Upper lobe of left lung (tissue), 6 donors: ENCODE data around the gene GK. TPM values are rescaled to one million over a fixed set of nuclear protein-coding genes. Genes with fewer than 3 reads are reported as not detected.
"Not testable (repeated sequence)": the region's sequence is repeated elsewhere in the genome, so short reads cannot be mapped to it uniquely, and the experiment has no call there.

ENCODE experiments used
- ATAC-seq, 2 donors: fragments of 200-7000 bp; cut with Tn5 transposase; one replicate each; pipeline ENCODE4 v1.9.1; 2022; ENCODE audit warnings: mild to moderate bottlenecking in 2 of 2, moderate library complexity in 2 of 2; ENCODE audit not compliant: low FRiP score in 2 of 2
- DNase-seq, 2 donors: peaks; one replicate each; pipeline ENCODE4 v3.0.0-alpha.2; 2019 to 2020
- H3K27ac ChIP-seq, 4 donors: fragments of 200-600 bp; sonication (generic); one replicate each; pipeline ENCODE4 v1.5.1; 2016 to 2019
- H3K27me3 ChIP-seq, 4 donors: fragments of 200-600 bp; sonication (generic); one replicate each; pipeline ENCODE4 v1.5.1; 2017 to 2019
- H3K36me3 ChIP-seq, 4 donors: fragments of 200-600 bp; sonication (generic); one replicate each; pipeline ENCODE4 v1.5.1; 2016 to 2019
- H3K4me1 ChIP-seq, 4 donors: fragments of 200-600 bp; sonication (generic); one replicate each; pipeline ENCODE4 v1.5.1; 2018 to 2019
- H3K4me3 ChIP-seq, 4 donors: fragments of 200-600 bp; sonication (generic); one replicate each; pipeline ENCODE4 v1.5.1; 2017 to 2019; ENCODE audit warnings: mild to moderate bottlenecking in 2 of 4, moderate library complexity in 1 of 4
- H3K9me3 ChIP-seq, 4 donors: fragments of 200-600 bp; sonication (generic); one replicate each; pipeline ENCODE4 v1.5.1; 2018 to 2019
- EP300 ChIP-seq, 4 donors: sonication (generic); formaldehyde crosslinking; IDR thresholded peaks; one replicate each; pipeline ENCODE4 v1.5.1; 2017; ENCODE audit warnings: antibody characterized with exemption in 4 of 4, control low read depth in 2 of 4
- POLR2A ChIP-seq, 4 donors: fragments of 450-650 bp; IDR thresholded peaks; one replicate each; pipeline ENCODE4 v1.5.1; 2016 to 2017; ENCODE audit warnings: antibody characterized with exemption in 4 of 4, mild to moderate bottlenecking in 2 of 4
- POLR2AphosphoS5 ChIP-seq, 2 donors: sonication (generic); formaldehyde crosslinking; IDR thresholded peaks; one replicate each; pipeline ENCODE4 v1.5.1; 2017; ENCODE audit warnings: antibody characterized with exemption in 2 of 2
- WGBS, 2 donors: methylation state at CpG; one replicate each; pipeline ENCODE4 v1.1.5; 2017 to 2018; 5-methylcytosine and 5-hydroxymethylcytosine counted together
- total RNA-seq, 6 donors: library from RNA; depleted of rRNA in 4 of 6; stranded (reverse); fragments of >200 nt in 4 of 6; gene quantifications; one replicate each; pipeline versions ENCODE4 v1.1.0 to v1.2.1, GENCODE V29; 2016 to 2021
- TF ChIP-seq, protein P1 (sequence below), 6 experiments: fragments of 450-650 bp in 4 of 6; fragments of 200-600 bp in 2 of 6; sonication (generic) in 2 of 6; IDR thresholded peaks; one replicate each; pipeline ENCODE4 v1.5.1; 2016 to 2019; ENCODE audit warnings: antibody characterized with exemption in 6 of 6
- donor health status: DM: no; HTN: no; CAD: no; lungs with moderate emphysema.
- donor health status: DM: no; HTN: yes; CAD: no; lungs with severe emphysema.

GK gene
- total RNA-seq, 6 donors from 2014 or later: 19.6 to 63.9 (median 32.2) TPM

DNA sequence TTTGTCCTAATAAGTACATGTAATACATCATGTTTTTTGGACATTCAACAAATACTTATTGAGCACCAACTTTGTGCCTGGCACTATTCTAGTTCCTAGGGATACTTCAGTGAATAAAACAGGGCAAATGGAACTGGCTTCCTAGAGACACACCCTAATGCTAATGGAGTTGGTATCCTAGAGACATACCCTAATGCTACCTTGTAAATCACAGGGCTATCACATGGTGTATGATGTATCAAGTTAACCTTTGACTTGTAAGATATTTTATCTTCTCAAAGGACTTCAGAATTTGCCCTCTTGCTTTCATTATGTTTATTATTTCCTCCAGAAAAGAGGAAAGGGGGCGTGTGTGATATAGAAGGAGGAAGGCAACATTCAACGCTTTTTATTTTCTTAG lies 10.1 kb downstream of the GK start:
- ATAC-seq (no peak), DNase-seq (no peak)
- WGBS, 2 donors: 57 to 91% methylated on average over 2 of the region's 2 CpGs
- Histone ChIP-seq H3K27ac (no peak overlapping the region), H3K27me3 (no peaks in the 10 kb centered on the region), H3K9me3 (no peaks in the 10 kb centered on the region), H3K4me1 (no peaks in the 10 kb centered on the region), H3K4me3 (no peak overlapping the region), H3K36me3 (no peaks in the 10 kb centered on the region)
- TF ChIP-seq, protein P1, sequence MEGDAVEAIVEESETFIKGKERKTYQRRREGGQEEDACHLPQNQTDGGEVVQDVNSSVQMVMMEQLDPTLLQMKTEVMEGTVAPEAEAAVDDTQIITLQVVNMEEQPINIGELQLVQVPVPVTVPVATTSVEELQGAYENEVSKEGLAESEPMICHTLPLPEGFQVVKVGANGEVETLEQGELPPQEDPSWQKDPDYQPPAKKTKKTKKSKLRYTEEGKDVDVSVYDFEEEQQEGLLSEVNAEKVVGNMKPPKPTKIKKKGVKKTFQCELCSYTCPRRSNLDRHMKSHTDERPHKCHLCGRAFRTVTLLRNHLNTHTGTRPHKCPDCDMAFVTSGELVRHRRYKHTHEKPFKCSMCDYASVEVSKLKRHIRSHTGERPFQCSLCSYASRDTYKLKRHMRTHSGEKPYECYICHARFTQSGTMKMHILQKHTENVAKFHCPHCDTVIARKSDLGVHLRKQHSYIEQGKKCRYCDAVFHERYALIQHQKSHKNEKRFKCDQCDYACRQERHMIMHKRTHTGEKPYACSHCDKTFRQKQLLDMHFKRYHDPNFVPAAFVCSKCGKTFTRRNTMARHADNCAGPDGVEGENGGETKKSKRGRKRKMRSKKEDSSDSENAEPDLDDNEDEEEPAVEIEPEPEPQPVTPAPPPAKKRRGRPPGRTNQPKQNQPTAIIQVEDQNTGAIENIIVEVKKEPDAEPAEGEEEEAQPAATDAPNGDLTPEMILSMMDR (IDR thresholded peaks at IDR 0.05): no peak
- no peak for TF ChIP-seq POLR2AphosphoS5 (IDR thresholded peaks at IDR 0.05)
- TF ChIP-seq EP300 (IDR thresholded peaks at IDR 0.05): no peak
- TF ChIP-seq POLR2A (IDR thresholded peaks at IDR 0.05): no peak

DNA sequence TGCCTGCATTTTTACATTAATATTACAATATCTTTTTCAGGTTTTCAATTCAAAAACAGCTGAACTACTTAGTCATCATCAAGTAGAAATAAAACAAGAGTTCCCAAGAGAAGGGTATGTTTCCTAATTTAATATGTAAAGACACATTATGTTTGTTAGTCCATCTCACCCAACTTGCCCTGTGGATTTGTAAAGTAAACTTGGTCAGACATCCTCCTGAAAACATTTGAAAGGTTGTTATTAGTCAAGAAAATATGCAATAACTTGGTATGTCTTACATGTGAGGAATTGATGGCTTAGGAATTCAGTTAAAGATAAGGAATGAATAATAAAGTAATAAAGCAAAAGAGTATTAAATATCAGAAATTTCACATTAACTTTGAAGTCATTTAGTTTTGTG lies 12.2 kb downstream of the GK start:
- Histone ChIP-seq H3K9me3 (no peaks in the 10 kb centered on the region), H3K4me1 (no peaks in the 10 kb centered on the region), H3K4me3 (no peak overlapping the region), H3K36me3 (no peaks in the 10 kb centered on the region), H3K27ac (no peak overlapping the region), H3K27me3 (no peaks in the 10 kb centered on the region)
- DNase-seq: no peak
- ATAC-seq: no peak
- TF ChIP-seq POLR2AphosphoS5 (IDR thresholded peaks at IDR 0.05): no peak
- TF ChIP-seq EP300 (IDR thresholded peaks at IDR 0.05): no peak
- TF ChIP-seq, protein P1 (IDR thresholded peaks at IDR 0.05): no peak
- TF ChIP-seq POLR2A (IDR thresholded peaks at IDR 0.05): no peak

DNA sequence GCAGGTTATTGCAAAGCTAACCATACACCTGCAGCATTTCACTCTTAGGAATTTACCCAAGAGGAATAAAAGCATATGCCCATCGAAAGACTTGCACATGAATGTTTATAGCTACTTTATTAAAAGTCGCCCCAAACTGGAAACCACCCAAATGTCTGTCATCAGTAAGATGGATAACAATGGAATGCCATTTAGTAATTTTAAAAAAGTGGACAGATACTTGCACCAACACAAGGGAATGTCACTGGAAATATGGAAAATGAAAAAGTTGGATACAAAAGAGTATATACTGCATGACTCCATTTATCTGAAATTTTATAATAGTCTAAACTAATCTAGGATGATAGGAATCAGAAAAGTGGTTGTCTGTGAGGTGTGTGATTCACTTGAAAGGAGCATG lies 12.9 kb downstream of the GK start:
- Histone ChIP-seq H3K36me3 (no peaks in the 10 kb centered on the region), H3K27ac (no peak overlapping the region), H3K9me3 (no peaks in the 10 kb centered on the region), H3K4me3 (no peak overlapping the region), H3K27me3 (no peaks in the 10 kb centered on the region), H3K4me1 (no peaks in the 10 kb centered on the region)
- DNase-seq: no peak
- WGBS, 2 donors: 62 to 77% methylated on average over 2 of the region's 2 CpGs
- no peak for ATAC-seq
- TF ChIP-seq POLR2A (IDR thresholded peaks at IDR 0.05): no peak

DNA sequence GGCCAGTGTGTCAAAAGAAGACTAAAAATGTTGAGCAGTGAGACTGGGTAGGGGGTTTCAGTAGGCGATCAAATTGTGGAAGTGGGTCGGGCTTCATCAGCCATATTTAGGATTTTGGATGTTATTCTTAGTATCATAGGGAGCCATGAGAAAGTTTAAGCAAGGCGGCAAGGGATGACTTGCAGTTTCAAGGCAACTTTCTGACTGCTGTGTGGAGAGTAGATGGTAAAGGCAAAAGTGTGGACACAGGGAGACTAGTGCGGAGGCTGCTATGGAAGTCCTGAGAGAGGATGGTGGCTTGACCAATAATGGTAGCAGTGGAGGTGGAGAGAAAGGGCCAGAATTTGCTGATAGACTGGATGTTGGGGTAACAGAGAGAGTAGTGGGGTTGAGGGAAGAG lies 15.4 kb downstream of the GK start:
- H3K4me1 ChIP-seq: no peaks in the 10 kb centered on the region
- DNase-seq (no peak), ATAC-seq (no peak)
- TF ChIP-seq POLR2AphosphoS5 (IDR thresholded peaks at IDR 0.05) (no peak), POLR2A (IDR thresholded peaks at IDR 0.05) (no peak), EP300 (IDR thresholded peaks at IDR 0.05) (no peak)
- TF ChIP-seq, protein P1 (IDR thresholded peaks at IDR 0.05): no peak
- H3K27me3 ChIP-seq: no peaks in the 10 kb centered on the region
- H3K36me3 ChIP-seq: no peaks in the 10 kb centered on the region
- no peak overlapping the region for H3K27ac ChIP-seq
- no peaks in the 10 kb centered on the region for H3K9me3 ChIP-seq
- no peak overlapping the region for H3K4me3 ChIP-seq
- 89 to 93% methylated on average over 4 of the region's 4 CpGs for WGBS, 2 donors

DNA sequence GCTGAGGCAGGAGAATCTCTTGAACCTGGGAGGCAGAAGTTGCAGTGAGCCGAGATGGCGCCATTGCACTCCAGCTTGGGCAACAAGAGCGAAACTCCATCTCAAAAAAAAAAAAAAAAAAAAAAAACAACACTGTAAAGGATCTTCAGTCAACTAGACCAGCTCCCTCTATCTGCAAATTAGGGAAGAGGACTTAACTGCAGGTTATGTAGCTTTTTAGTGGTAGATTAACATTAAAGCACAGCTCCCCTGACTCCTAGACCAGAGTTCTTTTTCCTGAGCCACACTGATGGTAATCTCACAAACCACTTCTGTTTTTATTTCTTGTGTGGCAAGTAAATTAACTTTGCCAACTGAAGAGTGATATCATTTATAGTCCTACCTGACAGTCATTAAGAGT lies 18.0 kb downstream of the GK start:
- not testable (repeated sequence) for H3K27ac ChIP-seq, DNase-seq, H3K27me3 ChIP-seq, H3K4me3 ChIP-seq, H3K4me1 ChIP-seq, H3K36me3 ChIP-seq, H3K9me3 ChIP-seq, ATAC-seq
- WGBS, 2 donors: 86 to 93% methylated on average over 3 of the region's 3 CpGs

DNA sequence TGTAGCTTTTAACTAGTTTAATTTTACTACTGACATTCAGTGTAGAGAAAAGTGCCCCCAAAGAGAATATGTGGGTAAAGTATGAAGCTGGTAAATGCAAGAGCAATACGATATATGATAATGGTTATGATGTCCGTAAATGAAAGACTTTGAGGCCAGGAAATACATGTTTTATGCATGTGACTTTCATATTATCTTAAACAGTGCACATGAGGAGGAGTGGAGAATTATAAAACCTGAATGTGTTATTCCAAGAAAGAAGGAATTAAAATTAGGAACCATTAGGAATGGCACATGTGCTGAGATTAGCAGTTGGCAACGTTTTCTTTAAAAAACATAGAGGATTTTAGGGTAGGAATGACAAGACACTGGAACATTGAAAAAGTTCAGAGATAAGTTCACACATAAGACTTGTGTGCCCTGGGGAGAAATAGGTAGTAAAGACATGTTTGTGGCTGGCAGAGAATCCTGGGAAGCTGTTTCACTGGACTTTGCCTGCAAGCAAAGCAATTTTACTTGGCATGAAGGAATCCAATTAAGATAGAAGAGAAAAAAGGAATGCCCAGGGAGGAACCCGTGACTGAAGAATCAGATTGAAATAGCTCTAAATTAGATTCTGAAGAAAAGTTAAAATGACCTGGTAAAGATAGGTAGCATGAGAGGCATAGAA lies 20.0 kb downstream of the GK start:
- no peak for TF ChIP-seq POLR2A (IDR thresholded peaks at IDR 0.05)
- Histone ChIP-seq H3K4me1 (no peaks in the 10 kb centered on the region), H3K27ac (no peak overlapping the region), H3K4me3 (no peak overlapping the region), H3K9me3 (no peaks in the 10 kb centered on the region), H3K27me3 (no peaks in the 10 kb centered on the region), H3K36me3 (no peaks in the 10 kb centered on the region)
- ATAC-seq: no peak
- 88 to 89% methylated on average over 4 of the region's 4 CpGs for WGBS, 2 donors
- DNase-seq: no peak
